Gastroesophageal sphincter (tissue), 4 donors: ENCODE results near the gene RNF227. TPM values are rescaled to one million over a fixed set of nuclear protein-coding genes. Genes with fewer than 3 reads are reported as not detected.
A peak's percentile ranks its signal among the peaks of the same experiment; 100 is the strongest.

Experiments used
- ATAC-seq: fragments of 150-250 bp; one replicate; pipeline ENCODE4 v1.9.1; 2016; ENCODE audit warnings: mild to moderate bottlenecking, moderate library complexity
- H3K27ac ChIP-seq, 4 donors: fragments of 200-600 bp; sonication (generic) in 3 of 4; 1 replicate in 3 of 4; 2 replicates in 1 of 4; pipeline ENCODE4 v1.5.1; 2016 to 2019
- H3K27me3 ChIP-seq: fragments of 200-600 bp; sonication (generic); one replicate; pipeline ENCODE4 v1.5.1; 2019
- H3K36me3 ChIP-seq, 2 donors: fragments of 200-600 bp; sonication (generic); one replicate each; pipeline ENCODE4 v1.5.1; 2019; ENCODE audit warnings: control low read depth in 1 of 2
- H3K4me1 ChIP-seq, 3 donors: fragments of 200-600 bp; sonication (generic); 1 replicate in 2 of 3; 2 replicates in 1 of 3; pipeline ENCODE4 v1.5.1; 2016 to 2019; ENCODE audit warnings: control low read depth in 2 of 3
- H3K4me3 ChIP-seq, 2 donors: fragments of 200-600 bp; sonication (generic); one replicate each; pipeline ENCODE4 v1.5.1; 2019; ENCODE audit warnings: mild to moderate bottlenecking in 1 of 2, moderate library complexity in 1 of 2
- H3K9me3 ChIP-seq, 3 donors: fragments of 200-600 bp; sonication (generic); one replicate each; pipeline ENCODE4 v1.5.1; 2017 to 2019; ENCODE audit warnings: control low read depth in 2 of 3
- EP300 ChIP-seq: sonication (generic); formaldehyde crosslinking; IDR thresholded peaks from one replicate; pipeline ENCODE4 v1.6.1; 2017; ENCODE audit warnings: antibody characterized with exemption, mild to moderate bottlenecking
- POLR2A ChIP-seq, 2 donors: fragments of 450-650 bp; IDR thresholded peaks; one replicate each; pipeline ENCODE4 v1.6.1; 2017; ENCODE audit warnings: antibody characterized with exemption in 2 of 2, mild to moderate bottlenecking in 2 of 2, moderate library complexity in 1 of 2
- POLR2AphosphoS5 ChIP-seq: sonication (generic); formaldehyde crosslinking; IDR thresholded peaks from one replicate; pipeline ENCODE4 v1.6.1; 2017; ENCODE audit warnings: antibody characterized with exemption
- WGBS, 2 donors: methylation state at CpG; one replicate each; pipeline ENCODE4 v1.1.5; 2018; ENCODE audit warnings: low coverage in 1 of 2; 5-methylcytosine and 5-hydroxymethylcytosine counted together
- total RNA-seq, 4 donors: library from RNA; depleted of rRNA; stranded (reverse); fragments of >200 nt; gene quantifications; one replicate each; pipeline ENCODE4 v1.1.0, GENCODE V29; 2016
- TF ChIP-seq, protein P1 (sequence below), 4 experiments: fragments of 200-600 bp in 2 of 4; fragments of 450-650 bp in 2 of 4; sonication (generic) in 1 of 4; IDR thresholded peaks; one replicate each; pipeline ENCODE4 v1.5.1; 2017 to 2019; ENCODE audit warnings: antibody characterized with exemption in 4 of 4, mild to moderate bottlenecking in 2 of 4, moderate library complexity in 2 of 4

Gene RNF227
- total RNA-seq, 4 donors from 2014 or later, result 1.6 to 5.4 (median 2.1) TPM

DNA sequence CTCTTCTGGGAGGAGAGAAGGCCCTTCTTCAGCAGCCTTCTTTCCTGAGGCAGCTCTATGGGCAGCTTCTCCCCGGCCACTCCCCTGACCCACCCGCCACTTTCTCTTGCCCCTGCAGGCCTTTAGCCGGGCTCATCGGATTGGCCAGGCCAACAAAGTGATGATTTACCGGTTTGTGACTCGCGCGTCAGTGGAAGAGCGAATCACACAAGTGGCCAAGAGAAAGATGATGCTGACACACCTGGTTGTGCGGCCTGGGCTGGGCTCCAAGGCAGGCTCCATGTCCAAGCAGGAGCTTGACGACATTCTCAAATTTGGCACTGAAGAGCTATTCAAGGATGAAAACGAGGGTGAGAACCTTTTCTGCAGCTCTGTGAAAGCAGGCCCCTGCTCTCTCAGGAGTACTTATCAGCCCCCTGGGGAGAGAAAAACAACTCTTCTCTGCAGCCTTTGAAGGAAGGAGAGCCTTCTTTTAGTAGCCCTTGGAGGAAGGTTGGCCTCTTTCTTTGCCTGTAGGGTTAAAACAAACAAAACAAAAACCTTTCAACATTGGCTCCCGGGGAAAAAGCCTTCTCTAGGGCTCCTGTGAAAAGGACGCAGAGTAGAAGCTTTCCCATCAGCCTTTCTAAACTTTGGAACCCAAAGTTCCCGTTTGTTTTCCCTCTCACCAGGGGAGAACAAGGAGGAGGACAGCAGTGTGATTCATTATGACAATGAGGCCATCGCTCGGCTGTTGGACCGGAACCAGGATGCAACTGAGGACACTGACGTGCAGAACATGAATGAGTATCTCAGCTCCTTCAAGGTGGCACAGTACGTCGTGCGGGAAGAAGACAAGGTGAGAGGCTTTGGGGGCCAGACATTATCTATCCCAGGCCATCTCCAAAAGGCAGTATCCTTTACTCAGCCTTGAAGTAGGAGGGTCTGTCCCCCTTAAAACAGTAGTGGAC lies 12.7 kb downstream of the RNF227 start:
- no peak overlapping the region for H3K27ac ChIP-seq
- H3K9me3 ChIP-seq, result no peaks in the 10 kb centered on the region
- TF ChIP-seq POLR2AphosphoS5 (no peak), POLR2A (IDR thresholded peaks at IDR 0.05) (no peak), EP300 (no peak)
- TF ChIP-seq, protein P1, sequence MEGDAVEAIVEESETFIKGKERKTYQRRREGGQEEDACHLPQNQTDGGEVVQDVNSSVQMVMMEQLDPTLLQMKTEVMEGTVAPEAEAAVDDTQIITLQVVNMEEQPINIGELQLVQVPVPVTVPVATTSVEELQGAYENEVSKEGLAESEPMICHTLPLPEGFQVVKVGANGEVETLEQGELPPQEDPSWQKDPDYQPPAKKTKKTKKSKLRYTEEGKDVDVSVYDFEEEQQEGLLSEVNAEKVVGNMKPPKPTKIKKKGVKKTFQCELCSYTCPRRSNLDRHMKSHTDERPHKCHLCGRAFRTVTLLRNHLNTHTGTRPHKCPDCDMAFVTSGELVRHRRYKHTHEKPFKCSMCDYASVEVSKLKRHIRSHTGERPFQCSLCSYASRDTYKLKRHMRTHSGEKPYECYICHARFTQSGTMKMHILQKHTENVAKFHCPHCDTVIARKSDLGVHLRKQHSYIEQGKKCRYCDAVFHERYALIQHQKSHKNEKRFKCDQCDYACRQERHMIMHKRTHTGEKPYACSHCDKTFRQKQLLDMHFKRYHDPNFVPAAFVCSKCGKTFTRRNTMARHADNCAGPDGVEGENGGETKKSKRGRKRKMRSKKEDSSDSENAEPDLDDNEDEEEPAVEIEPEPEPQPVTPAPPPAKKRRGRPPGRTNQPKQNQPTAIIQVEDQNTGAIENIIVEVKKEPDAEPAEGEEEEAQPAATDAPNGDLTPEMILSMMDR (IDR thresholded peaks at IDR 0.05), result no peak
- H3K36me3 ChIP-seq, result peaks cover 0 to 100% of the 10 kb centered on the region in 2 donors
- ATAC-seq, result no peak
- H3K27me3 ChIP-seq, result no peaks in the 10 kb centered on the region
- 54 to 63% methylated on average over 4 to 13 of the region's 22 CpGs for WGBS, 2 donors
- no peaks in the 10 kb centered on the region for H3K4me1 ChIP-seq
- no peak overlapping the region for H3K4me3 ChIP-seq

DNA sequence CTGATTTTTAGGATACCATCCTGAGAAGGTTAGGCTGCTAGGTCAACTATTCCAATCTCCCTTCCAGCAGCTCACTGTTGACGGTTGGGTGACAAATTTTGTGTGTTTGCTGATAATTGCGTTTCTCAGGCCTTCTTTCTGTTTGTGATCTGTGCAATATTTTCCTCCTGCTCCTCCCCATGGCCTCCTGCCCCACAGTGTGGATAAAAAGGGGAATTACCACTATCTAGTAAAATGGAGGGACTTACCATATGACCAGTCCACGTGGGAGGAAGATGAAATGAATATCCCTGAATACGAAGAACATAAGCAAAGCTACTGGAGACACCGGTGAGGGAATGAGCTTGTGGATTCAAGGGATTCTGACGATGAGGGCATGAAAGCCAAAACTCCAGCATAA lies 18.3 kb downstream of the RNF227 start:
- no peak overlapping the region for H3K27ac ChIP-seq

GRCh38 chr17:7897090-7897489 lies 19.0 kb downstream of the RNF227 start:
- no peak for ATAC-seq
- H3K4me3 ChIP-seq, result no peak overlapping the region
- WGBS, 2 donors, result 58 to 64% methylated on average over 4 of the region's 13 CpGs
- H3K36me3 ChIP-seq, result peaks cover 0 to 98% of the 10 kb centered on the region in 2 donors
- TF ChIP-seq POLR2AphosphoS5 (no peak), POLR2A (IDR thresholded peaks at IDR 0.05) (no peak), EP300 (no peak)
- TF ChIP-seq, protein P1 (IDR thresholded peaks at IDR 0.05), result no peak
- H3K27me3 ChIP-seq, result no peaks in the 10 kb centered on the region
- H3K27ac ChIP-seq, result no peak overlapping the region
- peaks cover 0 to 3% (median 0%) of the 10 kb centered on the region in 3 donors for H3K4me1 ChIP-seq
- H3K9me3 ChIP-seq, result no peaks in the 10 kb centered on the region

More for the DNA sequence above, 18.3 kb downstream of the RNF227 start:
- ATAC-seq, result peak; percentile 61
- Histone ChIP-seq H3K36me3 (peaks cover 0 to 100% of the 10 kb centered on the region in 2 donors), H3K27me3 (no peaks in the 10 kb centered on the region), H3K4me1 (peaks cover 0 to 3% (median 0%) of the 10 kb centered on the region in 3 donors), H3K9me3 (no peaks in the 10 kb centered on the region), H3K4me3 (no peak overlapping the region)
- 0 to 22% methylated on average over 1 to 6 of the region's 6 CpGs for WGBS, 2 donors
- TF ChIP-seq, protein P1 (IDR thresholded peaks at IDR 0.05), result peak in 3 of 4 experiments; percentile 68 to 74 (median 70)
- no peak for TF ChIP-seq POLR2AphosphoS5

- TF ChIP-seq, protein P1 (IDR thresholded peaks at IDR 0.05), result no peak
- no peak for TF ChIP-seq POLR2AphosphoS5
- TF ChIP-seq POLR2A (IDR thresholded peaks at IDR 0.05), result no peak
- TF ChIP-seq EP300, result no peak
- ATAC-seq, result no peak
- WGBS, 2 donors, result 88% methylated on average over 3 to 6 of the region's 8 CpGs
- Histone ChIP-seq H3K27me3 (no peaks in the 10 kb centered on the region), H3K9me3 (no peaks in the 10 kb centered on the region), H3K4me1 (peaks cover 0 to 13% (median 3%) of the 10 kb centered on the region in 3 donors), H3K36me3 (peaks cover 0 to 91% of the 10 kb centered on the region in 2 donors), H3K4me3 (no peak overlapping the region), H3K27ac (no peak overlapping the region)
Observed at GRCh38 chr17:7894866-7895265, 21.2 kb downstream of the RNF227 start.

- no peaks in the 10 kb centered on the region for H3K27me3 ChIP-seq
- peaks cover 0 to 19% (median 10%) of the 10 kb centered on the region in 3 donors for H3K4me1 ChIP-seq
- TF ChIP-seq POLR2A (IDR thresholded peaks at IDR 0.05) (no peak), POLR2AphosphoS5 (no peak), EP300 (no peak)
- TF ChIP-seq, protein P1 (IDR thresholded peaks at IDR 0.05), result no peak
- H3K4me3 ChIP-seq, result no peak overlapping the region
- peaks cover 0 to 85% of the 10 kb centered on the region in 2 donors for H3K36me3 ChIP-seq
- no peak for ATAC-seq
- WGBS, 2 donors, result 69 to 83% methylated on average over 5 to 8 of the region's 9 CpGs
- no peak overlapping the region for H3K27ac ChIP-seq
- no peaks in the 10 kb centered on the region for H3K9me3 ChIP-seq
Observed at GRCh38 chr17:7894226-7894625, 21.9 kb downstream of the RNF227 start.
